Measurements from ENCODE around the gene GFRA1. TPM values are rescaled to one million over a fixed set of nuclear protein-coding genes. Genes with fewer than 3 reads are reported as not detected.

GFRA1 gene
- total RNA-seq, 1 experiment from 2014 or later, result not detected

- CTCF ChIA-PET, result no interaction called here
- Histone ChIP-seq H3K27ac (ENCODE audit: low read depth, low read length, poor library complexity, severe bottlenecking) (no peak overlapping the region), H3K36me3 (ENCODE audit: insufficient read depth, low read length, poor library complexity, severe bottlenecking) (no peaks in the 10 kb centered on the region), H3K4me1 (ENCODE audit: insufficient read depth, low read length, poor library complexity, severe bottlenecking) (no peaks in the 10 kb centered on the region), H3K9me3 (ENCODE audit: low read depth, low read length, poor library complexity, severe bottlenecking) (no peaks in the 10 kb centered on the region), H3K4me3 (ENCODE audit: low read depth, low read length, poor library complexity, severe bottlenecking) (no peak overlapping the region), H3K27me3 (replicated peaks; ENCODE audit: insufficient read depth, low read depth, low read length, poor library complexity) (peaks cover 42% of the 10 kb centered on the region)
- TF ChIP-seq EZH2 (IDR thresholded peaks at IDR 0.05; ENCODE audit: borderline replicate concordance, low read depth, low read length, poor library complexity, severe bottlenecking), result no peak
- no peak for TF ChIP-seq CTCF (conservative IDR thresholded peaks at IDR 0.05; ENCODE audit: low read depth, low read length)
- no TSS peak for BruUV-seq (replicated peaks)
- intact Hi-C loops (cut with micrococcal nuclease; ENCODE audit: unreplicated experiment), result no loop called here
- POLR2A ChIA-PET (ENCODE audit: low non-redundant PET), result no interaction called here
- DNase-seq (ENCODE audit: low spot score), result no peak
These were observed 126.5 kb downstream of the GFRA1 start for GRCh38 chr10:116146372-116147140.

- Histone ChIP-seq H3K9me3 (ENCODE audit: low read depth, low read length, poor library complexity, severe bottlenecking) (no peaks in the 10 kb centered on the region), H3K27me3 (replicated peaks; ENCODE audit: insufficient read depth, low read depth, low read length, poor library complexity) (peaks cover 48% of the 10 kb centered on the region), H3K4me1 (ENCODE audit: insufficient read depth, low read length, poor library complexity, severe bottlenecking) (no peaks in the 10 kb centered on the region), H3K4me3 (ENCODE audit: low read depth, low read length, poor library complexity, severe bottlenecking) (no peak overlapping the region), H3K27ac (ENCODE audit: low read depth, low read length, poor library complexity, severe bottlenecking) (no peak overlapping the region), H3K36me3 (ENCODE audit: insufficient read depth, low read length, poor library complexity, severe bottlenecking) (no peaks in the 10 kb centered on the region)
- no TSS peak for BruUV-seq (replicated peaks)
- POLR2A ChIA-PET (ENCODE audit: low non-redundant PET), result no interaction called here
- TF ChIP-seq EZH2 (IDR thresholded peaks at IDR 0.05; ENCODE audit: borderline replicate concordance, low read depth, low read length, poor library complexity, severe bottlenecking) (no peak), CTCF (conservative IDR thresholded peaks at IDR 0.05; ENCODE audit: low read depth, low read length) (no peak)
- CTCF ChIA-PET, result interaction anchor here (0.6 kb wide), 1 partner anchor 1382 kb away, joined by 3 read pairs; no protein-coding TSS in a partner anchor
- intact Hi-C loops (cut with micrococcal nuclease; ENCODE audit: unreplicated experiment), result no loop called here
- DNase-seq (ENCODE audit: low spot score), result no peak
These were observed 129.3 kb downstream of the GFRA1 start for GRCh38 chr10:116143673-116144222.

- peaks cover 55% of the 10 kb centered on the region for H3K27me3 ChIP-seq (replicated peaks; ENCODE audit: insufficient read depth, low read depth, low read length, poor library complexity)
- ChIA-PET POLR2A (ENCODE audit: low non-redundant PET) (no interaction called here), CTCF (no interaction called here)
- H3K4me1 ChIP-seq (ENCODE audit: insufficient read depth, low read length, poor library complexity, severe bottlenecking), result no peaks in the 10 kb centered on the region
- intact Hi-C loops (cut with micrococcal nuclease; ENCODE audit: unreplicated experiment), result no loop called here
- no peak overlapping the region for H3K4me3 ChIP-seq (ENCODE audit: low read depth, low read length, poor library complexity, severe bottlenecking)
- no peak for TF ChIP-seq CTCF (conservative IDR thresholded peaks at IDR 0.05; ENCODE audit: low read depth, low read length)
- TF ChIP-seq EZH2 (IDR thresholded peaks at IDR 0.05; ENCODE audit: borderline replicate concordance, low read depth, low read length, poor library complexity, severe bottlenecking), result no peak
- BruUV-seq (replicated peaks), result no TSS peak
- H3K36me3 ChIP-seq (ENCODE audit: insufficient read depth, low read length, poor library complexity, severe bottlenecking), result no peaks in the 10 kb centered on the region
- H3K9me3 ChIP-seq (ENCODE audit: low read depth, low read length, poor library complexity, severe bottlenecking), result no peaks in the 10 kb centered on the region
- DNase-seq (ENCODE audit: low spot score), result no peak
- H3K27ac ChIP-seq (ENCODE audit: low read depth, low read length, poor library complexity, severe bottlenecking), result no peak overlapping the region
These were observed 131.2 kb downstream of the GFRA1 start for GRCh38 chr10:116141855-116142254.

Measured in A673 (cell line).